MCF 10A (cell line): ENCODE measurements around the gene FRMD4B. TPM values are rescaled to one million over a fixed set of nuclear protein-coding genes. Genes with fewer than 3 reads are reported as not detected.

Experiments used
- BruUV-seq: library from RNA; stranded (reverse); fragments of 400-500 nt; replicated peaks from 2 replicates; lab custom pipeline; 2021; lab: Mats Ljungman, UMichigan
- CTCF ChIA-PET: fragments of 300-600 bp; sonication (Branson Sonifier 250); formaldehyde crosslinking; extraction: SDS; loops from one replicate; lab custom pipeline; 2021; ENCODE audit warnings: antibody characterized with exemption, inconsistent platforms; lab: Yijun Ruan, JAX
- POLR2A ChIA-PET: fragments of 300-600, 350-650 bp; sonication (Branson Sonifier 250); formaldehyde crosslinking; extraction: SDS; loops from one replicate; lab custom pipeline; 2020; ENCODE audit warnings: antibody characterized with exemption, inconsistent platforms; lab: Yijun Ruan, JAX
- DNase-seq: peaks from one replicate; pipeline ENCODE4 v3.0.0-alpha.2; 2018; ENCODE audit not compliant: unreplicated experiment
- H3K27ac Mint-ChIP-seq: one replicate; pipeline ENCODE4 v1.8.0; 2022; ENCODE audit warnings: mild to moderate bottlenecking, low read depth, mixed read lengths; ENCODE audit not compliant: unreplicated experiment
- H3K27me3 Mint-ChIP-seq: one replicate; pipeline ENCODE4 v1.8.0; 2022; ENCODE audit warnings: mixed read lengths; ENCODE audit not compliant: insufficient read depth, unreplicated experiment
- H3K36me3 Mint-ChIP-seq: one replicate; pipeline ENCODE4 v1.8.0; 2022; ENCODE audit warnings: mild to moderate bottlenecking, moderate library complexity, mixed read lengths; ENCODE audit not compliant: insufficient read depth, unreplicated experiment
- H3K4me1 Mint-ChIP-seq: one replicate; pipeline ENCODE4 v1.8.0; 2022; ENCODE audit warnings: mixed read lengths; ENCODE audit not compliant: insufficient read depth, unreplicated experiment
- H3K4me3 Mint-ChIP-seq: one replicate; pipeline ENCODE4 v1.8.0; 2022; ENCODE audit warnings: mild to moderate bottlenecking, moderate library complexity, mixed read lengths; ENCODE audit not compliant: unreplicated experiment
- H3K9me3 Mint-ChIP-seq: one replicate; pipeline ENCODE4 v1.8.0; 2022; ENCODE audit warnings: mixed read lengths; ENCODE audit not compliant: unreplicated experiment
- CTCF ChIP-seq: fragments of 200-600 bp; IDR thresholded peaks from one replicate; pipeline ENCODE4 v1.8.0; 2022; ENCODE audit warnings: antibody characterized with exemption, mild to moderate bottlenecking; ENCODE audit not compliant: unreplicated experiment
- intact Hi-C: fragments of 100-400 bp; cut with micrococcal nuclease; formaldehyde crosslinking; loops from 2 replicates; pipeline ENCODE4 v1.14.1; 2022
- total RNA-seq: library from RNA; stranded (reverse); gene quantifications from 2 replicates; pipeline ENCODE4 v1.2.3, GENCODE V29; 2022

Gene FRMD4B
- total RNA-seq, 1 experiment from 2014 or later: 39.0 TPM

DNA sequence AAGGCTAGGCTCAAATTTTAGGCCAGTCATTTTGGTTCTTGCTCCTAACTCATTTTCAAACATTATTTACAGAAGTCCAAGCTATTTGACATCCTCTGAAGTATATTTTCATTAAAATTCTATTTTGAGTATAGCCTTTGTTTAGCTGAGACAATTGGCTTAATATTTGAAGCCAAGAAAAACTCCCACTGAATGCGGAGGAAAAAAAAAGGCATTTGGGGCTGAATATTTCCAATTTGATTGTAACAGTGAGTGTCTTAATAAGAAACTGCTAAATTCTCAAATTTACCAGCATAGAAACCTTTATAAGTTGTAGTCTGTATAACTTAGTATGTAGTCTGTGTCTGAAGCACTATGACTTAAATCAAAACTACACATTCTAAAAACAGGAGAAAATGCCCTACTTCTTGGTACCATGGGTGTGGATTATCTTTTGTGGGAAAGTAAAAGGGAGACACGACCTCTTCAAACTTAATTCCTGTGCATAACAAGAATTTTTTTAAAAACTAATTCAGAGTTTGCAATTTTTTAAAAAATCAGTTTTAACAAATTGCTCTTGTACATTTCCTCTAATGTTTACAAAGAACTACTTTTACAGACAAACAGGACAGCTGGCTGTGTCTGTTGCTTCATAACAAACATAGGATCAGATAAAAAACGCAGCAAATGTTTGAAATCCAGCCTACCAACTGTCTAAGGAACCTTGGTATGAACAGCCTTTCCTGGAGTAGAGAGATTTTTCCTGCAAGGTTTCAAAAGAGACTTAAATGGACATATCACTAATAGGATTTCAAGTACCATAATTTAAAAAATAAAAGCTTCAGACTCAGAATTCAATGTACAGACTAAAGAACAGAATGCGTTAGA is 210.8 kb downstream of the FRMD4B start:
- intact Hi-C loops: no loop called here
- no TSS peak for BruUV-seq

GRCh38 chr3:69174445-69174844 is 211.4 kb downstream of the FRMD4B start:
- Mint-ChIP-seq H3K36me3 (peaks cover 77% of the 10 kb centered on the region), H3K27ac (no peak overlapping the region), H3K9me3 (no peaks in the 10 kb centered on the region), H3K27me3 (no peaks in the 10 kb centered on the region), H3K4me1 (peaks cover 7% of the 10 kb centered on the region), H3K4me3 (no peak overlapping the region)
- CTCF ChIA-PET: interaction anchor here (0.6 to 3.4 kb wide), 8 partner anchors 13 to 215 kb away, joined by 3 to 42 read pairs (median 4); no protein-coding TSS in a partner anchor
- POLR2A ChIA-PET: interaction anchor here (1.8 kb wide), 1 partner anchor 9 kb away, joined by 5 read pairs; no protein-coding TSS in a partner anchor
- no peak for DNase-seq
- no TSS peak for BruUV-seq
- intact Hi-C loops: no loop called here
- TF ChIP-seq CTCF: no peak

More for the DNA sequence above, 210.8 kb downstream of the FRMD4B start:
- Mint-ChIP-seq H3K36me3 (peaks cover 75% of the 10 kb centered on the region), H3K9me3 (no peaks in the 10 kb centered on the region), H3K27me3 (no peaks in the 10 kb centered on the region), H3K4me1 (peaks cover 8% of the 10 kb centered on the region), H3K27ac (no peak overlapping the region), H3K4me3 (no peak overlapping the region)
- CTCF ChIA-PET: interaction anchor here (0.7 to 3.4 kb wide), 6 partner anchors 14 to 138 kb away, joined by 3 to 42 read pairs (median 6); no protein-coding TSS in a partner anchor
- POLR2A ChIA-PET: interaction anchor here (0.7 to 1.8 kb wide), 2 partner anchors 10 to 25 kb away, joined by 3 to 5 read pairs; no protein-coding TSS in a partner anchor
- no peak for DNase-seq
- TF ChIP-seq CTCF: no peak

GRCh38 chr3:69172058-69172457 is 213.8 kb downstream of the FRMD4B start:
- ChIA-PET CTCF (interaction anchor here (0.6 to 3.4 kb wide), 3 partner anchors 10 to 134 kb away, joined by 4 to 42 read pairs (median 20); no protein-coding TSS in a partner anchor), POLR2A (interaction anchor here (1.7 kb wide), 2 partner anchors 11 kb away, joined by 3 to 4 read pairs; no protein-coding TSS in a partner anchor)
- Mint-ChIP-seq H3K36me3 (peaks cover 80% of the 10 kb centered on the region), H3K4me3 (no peak overlapping the region), H3K27ac (no peak overlapping the region), H3K27me3 (no peaks in the 10 kb centered on the region), H3K9me3 (no peaks in the 10 kb centered on the region), H3K4me1 (no peaks in the 10 kb centered on the region)
- TF ChIP-seq CTCF: no peak
- DNase-seq: no peak
- no TSS peak for BruUV-seq
- intact Hi-C loops: no loop called here

DNA sequence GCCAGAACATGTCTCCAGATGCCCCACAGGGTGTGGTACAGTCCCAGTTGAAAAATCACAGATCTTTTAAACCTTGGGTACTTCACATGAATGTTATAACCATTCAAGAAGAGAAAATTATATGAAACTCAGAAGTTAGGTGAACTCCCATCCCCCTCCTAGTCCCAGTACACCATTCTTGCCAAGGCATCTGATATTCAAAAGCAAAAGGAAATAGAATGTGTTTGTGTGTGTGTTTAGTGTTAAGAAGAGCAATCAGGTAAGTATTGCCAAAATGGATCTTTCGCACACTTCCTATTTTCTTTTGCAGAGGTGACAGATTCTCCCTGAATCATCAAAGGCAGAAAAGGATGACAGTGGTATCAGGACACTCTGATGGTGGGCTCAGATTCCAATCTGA is 219.4 kb downstream of the FRMD4B start:
- no TSS peak for BruUV-seq
- DNase-seq: no peak
- intact Hi-C loops: no loop called here
- no peaks in the 10 kb centered on the region for H3K27me3 Mint-ChIP-seq
- H3K4me1 Mint-ChIP-seq: no peaks in the 10 kb centered on the region
- H3K4me3 Mint-ChIP-seq: no peak overlapping the region
- H3K27ac Mint-ChIP-seq: no peak overlapping the region
- H3K36me3 Mint-ChIP-seq: peaks cover 37% of the 10 kb centered on the region
- H3K9me3 Mint-ChIP-seq: no peaks in the 10 kb centered on the region
- TF ChIP-seq CTCF: no peak
- POLR2A ChIA-PET: no interaction called here
- CTCF ChIA-PET: interaction anchor here (0.6 to 12.3 kb wide), 6 partner anchors 26 to 259 kb away, joined by 3 to 332 read pairs (median 4); no protein-coding TSS in a partner anchor
